HL-60/S4 treated with retinoic acid at 250 ng/mL for 4 days and 3 days (cell line): ENCODE measurements around the gene HPCAL4.

Experiments
- in situ Hi-C: fragments of 300-500 bp; cut with MboI; formaldehyde crosslinking; loops from 2 replicates; pipeline ENCODE4 v1.7.0; 2022; ENCODE audit warnings: low sequenced_read_pairs

The HPCAL4 gene

GRCh38 chr1:39691383-39692151, at the start of gene HPCAL4:
Gene HPCAL4 (minus strand): TSS chr1:39691433. CDS start chr1:39684603, 6,830 bp downstream.
- in situ Hi-C loops, result no loop called here

GRCh38 chr1:39738622-39739366, 47.6 kb upstream of the HPCAL4 start, which contains the start of gene PPIE:
Gene PPIE (plus strand): TSS chr1:39738882. CDS start chr1:39738901, 19 bp downstream.
- in situ Hi-C loops, result no loop called here

- in situ Hi-C loops, result no loop called here
Observed at GRCh38 chr1:39737546-39738169, 46.4 kb upstream of the HPCAL4 start.

GRCh38 chr1:39735731-39736130, 44.5 kb upstream of the HPCAL4 start:
- in situ Hi-C loops, result no loop called here

- in situ Hi-C loops, result no loop called here
Observed at GRCh38 chr1:39733161-39733560, 41.9 kb upstream of the HPCAL4 start.

GRCh38 chr1:39732730-39733129, 41.5 kb upstream of the HPCAL4 start:
- in situ Hi-C loops, result no loop called here

- in situ Hi-C loops, result no loop called here
Observed at GRCh38 chr1:39729842-39730241, 38.6 kb upstream of the HPCAL4 start.

- in situ Hi-C loops, result no loop called here
Observed at GRCh38 chr1:39729030-39729429, 37.8 kb upstream of the HPCAL4 start.

GRCh38 chr1:39727932-39728317, 36.7 kb upstream of the HPCAL4 start:
- in situ Hi-C loops, result no loop called here

- in situ Hi-C loops, result no loop called here
Observed at GRCh38 chr1:39727221-39727931, 36.1 kb upstream of the HPCAL4 start.

- in situ Hi-C loops, result no loop called here
Observed at GRCh38 chr1:39726600-39726999, 35.4 kb upstream of the HPCAL4 start.

GRCh38 chr1:39722495-39722894, 31.3 kb upstream of the HPCAL4 start:
- in situ Hi-C loops, result no loop called here

- in situ Hi-C loops, result no loop called here
Observed at GRCh38 chr1:39721664-39722063, 30.4 kb upstream of the HPCAL4 start.

GRCh38 chr1:39720094-39720999, 29.1 kb upstream of the HPCAL4 start:
- in situ Hi-C loops, result no loop called here

GRCh38 chr1:39717809-39718208, 26.6 kb upstream of the HPCAL4 start:
- in situ Hi-C loops, result no loop called here

- in situ Hi-C loops, result no loop called here
Observed at GRCh38 chr1:39713557-39713956, 22.3 kb upstream of the HPCAL4 start.

- in situ Hi-C loops, result no loop called here
Observed at GRCh38 chr1:39711966-39712340, 20.7 kb upstream of the HPCAL4 start.

- in situ Hi-C loops, result no loop called here
Observed at GRCh38 chr1:39711104-39711965, 20.1 kb upstream of the HPCAL4 start.

- in situ Hi-C loops, result no loop called here
Observed at GRCh38 chr1:39707506-39707905, 16.3 kb upstream of the HPCAL4 start.
